Measurements from ENCODE around the gene CD99. TPM values are rescaled to one million over a fixed set of nuclear protein-coding genes. Genes with fewer than 3 reads are reported as not detected.

The CD99 gene
- total and polyA plus RNA-seq, 2 donors (not counting 3 experiments of a cell fraction or from before 2014, with no cell fraction given): 364 to 654 TPM

DNA sequence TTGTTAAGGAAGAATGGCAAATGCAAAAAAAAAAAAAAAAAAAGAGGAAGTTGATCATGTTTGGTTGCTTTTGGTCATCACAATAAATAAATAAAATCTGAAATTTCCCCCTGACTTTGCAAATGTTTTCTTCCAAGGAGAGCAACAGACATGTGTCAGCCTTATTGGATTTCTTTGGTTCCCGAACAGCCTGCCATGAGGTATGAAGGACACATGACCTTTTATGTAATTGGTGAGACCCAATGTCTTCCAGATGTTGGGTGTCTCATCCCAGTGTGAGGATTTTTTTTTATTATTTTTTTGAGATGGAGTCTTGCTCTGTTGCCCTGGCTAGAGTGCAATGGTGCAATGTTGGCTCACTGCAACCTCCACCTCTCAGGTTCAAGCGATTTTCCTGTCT is 24.6 kb upstream of the CD99 start:
- Histone ChIP-seq H3K27ac (ENCODE audit: insufficient read depth, low read depth, low read length) (no peak overlapping the region), H3K9me3 (replicated peaks; ENCODE audit: control insufficient read depth, insufficient read depth, low read length) (no peaks in the 10 kb centered on the region), H3K27me3 (ENCODE audit: control insufficient read depth in 2 of 2, insufficient read depth in 2 of 2, low read length in 2 of 2) (no peaks in the 10 kb centered on the region), H3K9ac (replicated peaks; ENCODE audit: extremely low read depth, insufficient read depth, low read length) (no peak overlapping the region), H3K4me1 (ENCODE audit: control insufficient read depth, extremely low read depth, insufficient read depth, low read length) (peaks cover 4% of the 10 kb centered on the region), H3K79me2 (ENCODE audit: control insufficient read depth, insufficient read depth, low read length) (no peaks in the 10 kb centered on the region), H2AFZ (ENCODE audit: low read depth, low read length) (no peak overlapping the region), H3K4me2 (ENCODE audit: insufficient read depth, low read length) (no peak overlapping the region), H3K36me3 (ENCODE audit: control insufficient read depth in 2 of 2, extremely low read depth in 1 of 2, insufficient read depth in 2 of 2, low read length in 2 of 2) (no peaks in the 10 kb centered on the region), H3K9me1 (replicated peaks; ENCODE audit: control insufficient read depth, extremely low read depth, insufficient read depth, low read length) (no peaks in the 10 kb centered on the region), H3K4me3 (replicated peaks in 1 of 3; ENCODE audit: insufficient read depth in 1 of 3, low read depth in 1 of 3, low read length in 3 of 3) (no peak overlapping the region), H4K20me1 (replicated peaks; ENCODE audit: control insufficient read depth, extremely low read depth, insufficient read depth, low read length) (no peaks in the 10 kb centered on the region)
- POLR2A ChIA-PET: no interaction called here
- FAIRE-seq (no peak), DNase-seq (ENCODE audit: low read depth, low spot score) (no peak)
- BruUV-seq (replicated peaks): no TSS peak
- dilution Hi-C loops (cut with MboI; ENCODE audit: extremely low pct_ligation_motif_present, low sequenced_read_pairs) (no loop called here), intact Hi-C loops (cut with micrococcal nuclease) (no loop called here)
- no peak for TF ChIP-seq GATA2 (IDR thresholded peaks at IDR 0.05; ENCODE audit: insufficient read depth, insufficient read length, low read depth, low read length)
- TF ChIP-seq MYC (IDR thresholded peaks at IDR 0.05; ENCODE audit: low read depth, low read length): no peak
- no peak for TF ChIP-seq POLR2AphosphoS5 (IDR thresholded peaks at IDR 0.05; ENCODE audit: insufficient read depth, low read depth, low read length)
- no peak for TF ChIP-seq FOS (IDR thresholded peaks at IDR 0.05; ENCODE audit: borderline replicate concordance, insufficient read depth, low read length)
- no peak for TF ChIP-seq POLR2A (IDR thresholded peaks at IDR 0.05; ENCODE audit: low read depth, low read length)
- TF ChIP-seq, protein P1, sequence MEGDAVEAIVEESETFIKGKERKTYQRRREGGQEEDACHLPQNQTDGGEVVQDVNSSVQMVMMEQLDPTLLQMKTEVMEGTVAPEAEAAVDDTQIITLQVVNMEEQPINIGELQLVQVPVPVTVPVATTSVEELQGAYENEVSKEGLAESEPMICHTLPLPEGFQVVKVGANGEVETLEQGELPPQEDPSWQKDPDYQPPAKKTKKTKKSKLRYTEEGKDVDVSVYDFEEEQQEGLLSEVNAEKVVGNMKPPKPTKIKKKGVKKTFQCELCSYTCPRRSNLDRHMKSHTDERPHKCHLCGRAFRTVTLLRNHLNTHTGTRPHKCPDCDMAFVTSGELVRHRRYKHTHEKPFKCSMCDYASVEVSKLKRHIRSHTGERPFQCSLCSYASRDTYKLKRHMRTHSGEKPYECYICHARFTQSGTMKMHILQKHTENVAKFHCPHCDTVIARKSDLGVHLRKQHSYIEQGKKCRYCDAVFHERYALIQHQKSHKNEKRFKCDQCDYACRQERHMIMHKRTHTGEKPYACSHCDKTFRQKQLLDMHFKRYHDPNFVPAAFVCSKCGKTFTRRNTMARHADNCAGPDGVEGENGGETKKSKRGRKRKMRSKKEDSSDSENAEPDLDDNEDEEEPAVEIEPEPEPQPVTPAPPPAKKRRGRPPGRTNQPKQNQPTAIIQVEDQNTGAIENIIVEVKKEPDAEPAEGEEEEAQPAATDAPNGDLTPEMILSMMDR (IDR thresholded peaks at IDR 0.05; ENCODE audit: extremely low read depth in 1 of 2, insufficient read depth in 1 of 2, low read depth in 1 of 2, low read length in 2 of 2): no peak
- no peak for TF ChIP-seq EZH2 (IDR thresholded peaks at IDR 0.05; ENCODE audit: borderline replicate concordance, low read depth, low read length, severe bottlenecking)
- TF ChIP-seq JUN (IDR thresholded peaks at IDR 0.05; ENCODE audit: borderline replicate concordance, insufficient read depth, insufficient read length, low read depth): no peak
- TF ChIP-seq, protein P2, sequence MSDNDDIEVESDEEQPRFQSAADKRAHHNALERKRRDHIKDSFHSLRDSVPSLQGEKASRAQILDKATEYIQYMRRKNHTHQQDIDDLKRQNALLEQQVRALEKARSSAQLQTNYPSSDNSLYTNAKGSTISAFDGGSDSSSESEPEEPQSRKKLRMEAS (IDR thresholded peaks at IDR 0.05; ENCODE audit: insufficient read depth, insufficient read length): no peak
- CTCF ChIA-PET: no interaction called here

Measured in endothelial cell of umbilical vein (primary cell).